HepG2 (cell line): ENCODE measurements around the gene GRIN2D. TPM values are rescaled to one million over a fixed set of nuclear protein-coding genes. Genes with fewer than 3 reads are reported as not detected.

Experiments
- AHDC1 ChIP-seq: sonication (generic); formaldehyde crosslinking; IDR thresholded peaks from 2 replicates; pipeline ENCODE4 v1.5.1; 2020; ENCODE audit warnings: mild to moderate bottlenecking, missing genetic modification reagents, borderline replicate concordance
- GATAD2A ChIP-seq: IDR thresholded peaks from 2 replicates; pipeline ENCODE4 v1.6.1; 2016
- HIVEP1 ChIP-seq: sonication (generic); formaldehyde crosslinking; IDR thresholded peaks from 2 replicates; pipeline ENCODE4 v1.4.0; 2020; ENCODE audit warnings: mild to moderate bottlenecking, missing genetic modification reagents
- ISL2 ChIP-seq: sonication (generic); formaldehyde crosslinking; IDR thresholded peaks from 2 replicates; pipeline ENCODE4 v1.5.0; 2020; ENCODE audit warnings: missing genetic modification reagents
- KMT2A ChIP-seq: sonication (generic); formaldehyde crosslinking; IDR thresholded peaks from 2 replicates; pipeline ENCODE4 v1.4.0; 2020; ENCODE audit warnings: missing genetic modification reagents
- MED13 ChIP-seq: sonication (generic); formaldehyde crosslinking; IDR thresholded peaks from 2 replicates; pipeline ENCODE4 v1.5.0; 2020; ENCODE audit warnings: missing genetic modification reagents
- MIER3 ChIP-seq: IDR thresholded peaks from 2 replicates; pipeline ENCODE4 v1.6.1; 2016; ENCODE audit warnings: missing compliant biosample characterization, borderline replicate concordance
- NCOA5 ChIP-seq: sonication (generic); formaldehyde crosslinking; IDR thresholded peaks from 2 replicates; pipeline ENCODE4 v1.4.0; 2020; ENCODE audit warnings: missing genetic modification reagents
- RELA ChIP-seq: sonication (generic); formaldehyde crosslinking; IDR thresholded peaks from 2 replicates; pipeline ENCODE4 v1.4.0; 2020; ENCODE audit warnings: missing genetic modification reagents
- RFX1 ChIP-seq: fragments of 450-650 bp; IDR thresholded peaks from 2 replicates; pipeline ENCODE4 v1.6.1; 2017
- TEAD2 ChIP-seq: sonication (generic); formaldehyde crosslinking; IDR thresholded peaks from 2 replicates; pipeline ENCODE4 v1.9.0; 2021; ENCODE audit warnings: missing genetic modification reagents
- TFDP1 ChIP-seq: IDR thresholded peaks from 2 replicates; pipeline ENCODE4 v1.6.1; 2016; ENCODE audit warnings: missing compliant biosample characterization, missing genetic modification reagents, borderline replicate concordance
- ZNF263 ChIP-seq: sonication (generic); formaldehyde crosslinking; IDR thresholded peaks from 2 replicates; pipeline ENCODE4 v1.4.0; 2020; ENCODE audit warnings: missing genetic modification reagents
- ZNF367 ChIP-seq: sonication (generic); formaldehyde crosslinking; IDR thresholded peaks from 2 replicates; pipeline ENCODE4 v1.4.0; 2020; ENCODE audit warnings: missing genetic modification reagents, borderline replicate concordance
- ZNF644 ChIP-seq: IDR thresholded peaks from 2 replicates; pipeline ENCODE4 v1.6.1; 2016; ENCODE audit warnings: low read depth
- ZNF713 ChIP-seq: sonication (generic); formaldehyde crosslinking; IDR thresholded peaks from 2 replicates; pipeline ENCODE4 v1.4.0; 2020; ENCODE audit warnings: mild to moderate bottlenecking, missing genetic modification reagents
- ZNF740 ChIP-seq: sonication (generic); formaldehyde crosslinking; IDR thresholded peaks from 2 replicates; pipeline ENCODE4 v1.4.0; 2020; ENCODE audit warnings: missing genetic modification reagents
- ZXDC ChIP-seq: sonication (generic); formaldehyde crosslinking; IDR thresholded peaks from 2 replicates; pipeline ENCODE4 v1.5.0; 2020; ENCODE audit warnings: mild to moderate bottlenecking, missing genetic modification reagents
- polyA plus RNA-seq, 8 experiments: library from polyadenylated mRNA; depleted of rRNA in 3 of 8; stranded (reverse) in 7 of 8; unstranded in 1 of 8; fragments of >200 nt; fragmentation: Illumina TruSeq in 4 of 8; extraction: Trizol in 4 of 8; gene quantifications; 2 replicates each; pipeline versions ENCODE4 v1.2.1 to v1.2.3, GENCODE V29; 2011 to 2016; ENCODE audit warnings: low read depth in 4 of 8, missing spikeins in 1 of 8, mixed read lengths in 1 of 8; ENCODE audit not compliant: insufficient read depth in 1 of 8
- total RNA-seq, 5 experiments: library from RNA; depleted of rRNA; stranded (reverse); fragments of >200 nt; fragmentation: Illumina TruSeq; extraction: Trizol; gene quantifications; 2 replicates each; pipeline ENCODE4 v1.2.3, GENCODE V29; 2016; ENCODE audit warnings: low read depth in 1 of 5

GRIN2D gene
- total and polyA plus RNA-seq, 2 of the 13 experiments (the other 11 are each of a cell fraction or from before 2014, with no cell fraction given): 0.02 to 0.13 TPM

- TF ChIP-seq AHDC1 (no peak), GATAD2A (CRISPR knock-in tag) (no peak), MED13 (CRISPR knock-in tag) (no peak), TEAD2 (CRISPR knock-in tag) (no peak), ISL2 (CRISPR knock-in tag) (no peak), ZNF367 (CRISPR knock-in tag) (no peak), ZXDC (0 out of 2 replicates have a peak, but pooled peaks have one; percentile 9), ZNF740 (CRISPR knock-in tag) (peak; percentile 79), ZNF644 (no peak), KMT2A (no peak), NCOA5 (no peak), ZNF713 (CRISPR knock-in tag) (0 out of 2 replicates have a peak, but pooled peaks have one; percentile 55), RELA (CRISPR knock-in tag) (no peak), HIVEP1 (CRISPR knock-in tag) (0 out of 2 replicates have a peak, but pooled peaks have one; percentile 41), RFX1 (no peak), MIER3 (CRISPR knock-in tag) (0 out of 2 replicates have a peak, but pooled peaks have one; percentile 25), TFDP1 (CRISPR knock-in tag) (no peak), ZNF263 (0 out of 2 replicates have a peak, but pooled peaks have one; percentile 29)
Measured at GRCh38 chr19:48391100-48392005, 2.1 kb upstream of the GRIN2D start, which contains the start of gene KDELR1 (continued).
